ENCODE data around the gene CDRT4.

The CDRT4 gene

DNA sequence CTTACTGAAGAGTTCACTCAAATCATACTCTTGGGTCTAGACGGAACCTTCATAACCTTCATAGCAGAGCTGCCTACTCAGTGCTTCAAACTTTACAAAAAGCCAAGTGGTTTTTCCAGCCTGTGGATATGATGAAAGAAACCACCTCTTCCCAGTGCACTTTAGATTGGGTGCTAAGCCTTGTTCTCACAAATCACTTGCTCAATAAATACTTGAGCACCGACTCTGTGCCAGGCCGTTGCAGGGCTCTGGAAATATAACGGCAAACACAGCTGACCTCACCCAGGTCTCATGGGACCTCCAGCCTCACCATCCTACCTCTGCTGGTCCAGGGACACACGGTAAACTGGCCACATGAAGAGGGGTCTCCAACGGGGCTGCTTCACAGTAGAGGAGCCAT is 35.7 kb downstream of the CDRT4 start:
- no peak for DNase-seq (ENCODE audit: low read depth)

DNA sequence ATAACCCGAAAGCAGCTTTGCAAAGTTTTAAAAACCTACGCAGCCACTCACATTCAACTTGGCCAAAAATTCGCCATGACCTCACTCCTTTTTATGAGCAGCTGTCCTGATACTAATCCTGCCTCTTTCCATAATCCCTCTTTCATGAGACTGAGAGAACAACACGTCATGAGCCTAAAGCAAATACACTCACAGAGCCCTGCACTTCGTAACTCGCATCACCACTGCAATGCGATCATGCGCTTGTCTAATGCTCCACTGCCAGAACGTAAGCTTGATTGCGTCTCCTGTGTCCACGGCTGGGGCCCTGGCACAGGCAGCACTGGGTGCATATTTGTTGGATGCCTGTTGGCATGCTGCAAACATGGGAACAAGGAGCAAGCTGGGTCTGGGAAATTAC is 36.2 kb downstream of the CDRT4 start:
- no peak for DNase-seq (ENCODE audit: low read depth)

DNA sequence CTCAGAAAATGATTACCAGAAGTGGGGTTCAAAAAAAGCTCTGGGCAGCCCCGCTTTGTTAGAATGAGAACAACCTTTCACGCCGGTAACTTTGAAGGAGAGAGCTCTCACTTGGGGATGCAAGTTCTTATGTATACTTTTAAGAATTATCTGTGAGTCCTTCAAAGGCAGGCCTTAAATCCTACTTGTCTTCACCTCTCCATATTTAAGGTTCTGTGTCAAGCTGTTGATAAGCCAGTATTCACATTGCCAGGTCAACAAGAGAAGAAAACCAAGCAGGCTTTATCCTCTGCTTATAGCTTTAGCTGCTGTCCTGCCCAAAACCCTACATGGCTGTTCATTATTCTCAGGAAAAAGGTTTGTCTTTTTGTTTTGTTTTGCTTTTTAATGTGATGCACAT is 42.9 kb downstream of the CDRT4 start:
- DNase-seq (ENCODE audit: low read depth) = no peak

DNA sequence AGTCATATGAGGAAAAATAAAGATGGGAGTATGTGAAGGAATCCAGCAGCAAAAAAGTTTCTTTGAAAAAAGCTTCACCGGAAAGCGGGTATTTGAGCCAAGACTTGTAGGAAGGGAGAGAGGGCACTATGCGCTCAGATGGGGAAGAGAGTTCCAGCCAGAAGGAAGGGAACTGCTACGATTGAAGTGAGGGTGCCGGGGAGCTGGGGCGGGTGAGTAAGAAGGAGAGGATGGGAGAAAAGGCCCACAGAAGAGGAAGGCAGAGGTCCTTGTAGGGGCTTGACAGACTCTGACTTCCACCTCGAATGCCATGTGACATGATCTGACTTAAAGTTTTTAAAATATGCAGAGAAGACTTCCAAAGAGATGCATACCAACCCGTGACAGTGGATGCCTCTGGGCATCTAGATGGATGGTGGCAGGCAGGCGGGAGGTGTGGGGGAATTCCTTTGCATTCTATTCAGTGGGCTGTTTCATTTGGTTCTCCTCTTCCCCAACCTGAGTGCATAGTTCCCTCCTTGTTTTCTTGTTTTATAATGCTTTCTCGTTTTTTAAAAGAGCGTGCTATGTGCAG is 44.9 kb downstream of the CDRT4 start:
- DNase-seq (ENCODE audit: low read depth) = no peak

DNA sequence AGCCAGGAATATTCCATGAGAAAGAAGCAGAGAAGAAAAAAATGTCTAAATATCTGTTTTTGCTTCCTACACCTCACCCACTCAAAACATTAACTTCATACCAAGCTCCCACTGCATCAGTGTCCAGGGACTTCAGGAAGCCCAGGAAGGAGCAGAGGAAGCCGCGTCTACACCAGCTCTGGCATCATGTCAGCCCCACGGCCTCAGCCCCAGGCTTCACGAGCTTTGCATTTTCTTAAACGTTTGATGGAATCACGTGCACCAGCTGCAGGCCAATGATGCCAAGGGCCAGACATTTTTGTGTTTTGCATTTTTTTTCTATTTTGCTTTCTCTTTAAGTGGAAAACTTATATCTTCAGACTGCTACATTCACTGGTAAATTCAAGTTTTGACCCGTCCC is 48.6 kb downstream of the CDRT4 start:
- DNase-seq (ENCODE audit: low read depth) = no peak

DNA sequence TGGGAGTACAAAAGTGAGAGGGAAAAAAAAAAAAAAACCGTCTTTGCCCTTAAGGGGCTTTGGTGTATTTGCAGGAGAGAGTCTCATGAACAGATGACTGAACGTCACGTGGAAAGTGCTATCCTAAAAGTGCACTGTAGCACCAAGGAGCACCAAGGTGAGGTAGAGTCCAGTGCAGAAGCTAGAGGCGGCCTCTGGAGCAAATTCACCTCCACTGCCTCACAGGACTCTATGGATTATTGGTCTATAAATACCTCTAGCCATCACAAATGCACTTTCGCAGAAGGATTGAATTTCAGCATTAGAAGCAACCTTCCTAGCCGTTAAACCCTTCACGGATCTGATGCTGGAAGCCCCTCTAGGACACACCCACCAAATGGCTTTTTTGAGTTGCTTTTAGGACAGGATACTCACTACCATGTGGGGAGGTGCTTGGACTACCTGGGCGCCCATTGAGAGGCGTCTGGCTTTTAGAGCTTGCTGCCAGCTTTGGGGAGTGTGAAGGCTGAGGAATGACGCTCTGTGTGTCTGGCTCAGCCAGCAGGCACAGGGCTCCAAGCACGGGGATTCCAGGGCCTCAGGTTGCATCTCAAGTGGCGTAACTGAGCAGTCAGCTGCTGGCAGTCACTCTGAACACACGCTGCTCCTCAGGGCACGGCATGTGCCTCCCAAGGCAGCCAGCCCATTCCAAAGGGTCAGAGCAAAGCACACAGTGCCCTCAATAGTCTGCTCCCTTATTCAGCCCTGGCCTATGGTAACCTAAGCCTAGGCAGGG is 52.7 kb downstream of the CDRT4 start:
- DNase-seq (ENCODE audit: low read depth) = no peak

DNA sequence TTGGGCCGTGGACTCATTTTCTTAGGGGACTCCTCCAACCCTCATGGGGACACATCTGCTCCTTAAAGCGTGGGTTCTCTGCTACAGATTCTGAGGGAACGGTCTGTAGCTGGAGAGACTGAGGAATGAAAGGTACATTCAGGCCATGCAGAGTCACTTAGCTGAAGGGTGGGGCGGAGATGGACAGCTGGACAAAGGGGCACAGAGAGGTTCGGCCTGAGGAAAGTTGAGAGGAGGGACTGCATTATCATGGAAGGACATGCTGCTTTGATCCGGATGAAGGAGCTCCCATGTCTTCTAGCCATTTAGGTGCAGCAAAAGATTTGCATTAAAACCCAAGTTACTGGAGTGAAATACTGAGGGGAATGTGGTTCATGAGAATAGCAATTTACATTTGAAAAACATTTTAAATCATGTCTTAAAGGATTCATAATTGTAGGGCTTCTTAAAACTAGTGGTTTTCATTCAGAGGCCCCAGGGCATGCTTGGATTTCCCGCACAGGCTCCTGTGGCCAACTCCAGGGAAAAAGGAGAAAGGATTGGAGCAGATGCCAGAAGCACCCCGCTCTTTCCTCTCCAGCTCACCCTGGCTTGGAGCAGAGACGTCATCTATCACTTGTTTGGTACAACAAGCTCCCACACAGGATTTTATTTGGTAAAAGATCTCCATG is 54.2 kb downstream of the CDRT4 start:
- no peak for DNase-seq (ENCODE audit: low read depth)

DNA sequence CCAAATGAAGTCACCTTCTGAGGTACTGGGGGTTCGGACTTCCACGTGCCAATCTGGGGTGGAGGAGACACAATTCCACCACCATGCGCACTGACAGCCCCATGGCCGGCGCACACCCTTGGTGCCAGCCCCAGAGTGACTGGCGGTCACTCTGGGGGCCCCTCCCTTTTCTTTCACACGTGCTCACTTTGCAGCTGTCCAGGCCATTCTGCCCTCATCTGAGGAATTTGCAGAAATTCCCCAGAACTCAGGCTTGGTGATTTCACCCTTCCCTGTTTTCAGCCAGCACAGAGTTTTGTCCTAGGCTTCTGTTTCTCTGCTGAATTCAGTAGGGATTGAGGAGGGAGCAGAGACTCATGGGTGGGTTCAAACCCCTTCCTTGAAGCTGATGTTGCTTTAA is 54.8 kb downstream of the CDRT4 start:
- DNase-seq (ENCODE audit: low read depth) = no peak

DNA sequence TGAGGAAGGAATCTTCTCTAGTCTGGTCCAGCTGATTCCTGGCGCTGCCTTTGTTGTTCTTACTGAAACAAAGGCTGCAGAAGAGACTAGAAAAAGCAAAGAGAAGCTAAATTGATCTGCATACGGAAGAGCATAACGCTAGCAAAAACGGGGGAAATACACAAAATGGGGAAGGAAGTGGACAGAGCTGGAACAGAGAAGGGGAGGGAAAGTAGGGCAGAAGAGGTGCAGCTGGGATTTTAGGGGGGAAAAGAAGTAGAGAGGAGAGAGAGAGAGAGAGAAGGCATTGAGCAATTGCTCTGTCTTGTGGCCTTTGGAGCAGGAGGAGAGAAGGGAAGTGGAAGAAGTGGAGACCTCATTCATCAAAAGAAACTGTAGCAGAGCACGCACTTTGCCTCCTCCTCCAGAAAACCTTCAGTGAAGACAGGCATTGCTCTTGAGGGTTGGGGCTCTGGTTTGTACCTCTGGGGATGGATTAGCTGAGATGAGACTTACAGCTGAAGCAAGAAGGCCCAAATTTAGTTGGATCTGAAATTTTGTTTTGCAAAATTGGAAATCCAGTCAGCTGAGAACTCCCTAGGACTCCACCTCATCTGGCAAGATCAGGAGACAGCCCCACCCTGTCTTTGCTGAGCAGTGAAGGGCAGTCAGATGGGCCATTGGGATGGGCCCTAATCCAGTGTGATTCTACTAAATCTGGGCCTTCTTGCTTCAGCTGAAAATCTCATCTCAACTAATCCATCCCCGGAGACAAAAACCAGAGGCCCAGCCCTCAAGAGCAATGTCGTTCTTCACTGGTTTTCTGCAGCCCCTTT is 55.8 kb downstream of the CDRT4 start:
- no peak for DNase-seq (ENCODE audit: low read depth)

DNA sequence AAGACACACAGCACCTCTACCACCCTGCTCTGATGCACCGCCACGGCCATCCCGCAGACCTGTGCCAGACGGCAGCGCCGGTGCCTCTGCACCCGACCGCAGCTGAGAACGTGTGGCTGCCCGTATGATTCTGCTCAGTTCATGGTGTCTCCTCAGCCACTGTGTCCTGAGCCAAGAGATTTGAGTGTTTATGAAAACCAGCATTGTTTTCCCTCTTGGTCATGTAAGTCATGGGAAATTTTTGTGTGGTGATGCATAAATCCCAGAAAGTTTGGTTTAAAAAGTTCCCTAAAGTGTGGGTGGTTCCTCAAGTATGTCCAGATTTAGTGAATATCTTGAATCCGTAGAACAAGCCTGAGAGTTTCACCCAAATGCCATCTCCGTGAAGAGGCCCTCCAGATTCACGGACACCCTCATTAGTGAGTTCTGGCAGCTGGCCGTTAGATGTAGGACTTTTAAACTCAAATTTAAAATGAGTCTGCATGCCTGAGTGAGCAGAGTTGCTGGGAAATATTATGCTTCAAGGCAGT is 57.6 kb downstream of the CDRT4 start:
- peak; percentile 97 for DNase-seq (ENCODE audit: low read depth)

DNA sequence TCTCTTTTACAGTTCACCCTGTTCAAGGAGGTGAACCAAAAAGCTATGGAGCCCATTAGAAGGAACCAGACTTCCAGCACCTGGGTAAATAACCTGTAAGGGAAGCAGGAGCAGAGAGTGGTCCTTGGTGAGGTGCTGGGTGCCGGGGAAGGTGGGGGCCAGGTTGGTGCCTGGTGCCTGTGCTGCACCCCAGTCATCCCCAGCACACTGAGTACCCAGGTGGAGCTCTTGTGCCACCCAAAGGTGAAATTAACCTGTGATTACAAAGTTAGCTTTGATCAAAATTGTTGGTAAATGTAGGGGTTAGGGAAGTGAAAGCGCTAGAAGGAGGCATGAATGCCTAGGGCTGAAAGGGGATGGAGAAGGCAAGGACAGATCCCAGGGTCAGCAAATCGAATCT is 58.6 kb downstream of the CDRT4 start:
- no peak for DNase-seq (ENCODE audit: low read depth)

DNA sequence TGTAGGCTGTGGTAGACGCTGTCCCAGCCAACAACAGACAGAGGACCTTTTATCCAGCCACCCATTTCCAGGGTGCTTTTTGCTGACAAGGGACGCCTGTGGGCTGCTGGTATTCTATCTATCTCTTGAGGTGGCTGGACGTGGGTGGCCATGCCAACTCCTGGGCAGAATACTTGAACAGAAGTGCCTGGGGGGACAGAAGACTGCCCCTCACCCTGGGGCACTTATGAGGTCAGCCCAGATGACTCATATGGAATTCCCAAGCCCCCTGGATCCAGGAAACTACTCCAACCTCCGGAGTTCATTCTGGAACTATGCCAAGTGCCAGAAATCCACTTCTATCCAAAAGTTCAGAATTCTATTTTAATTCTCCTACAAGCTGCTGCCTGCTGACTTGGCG is 61.3 kb downstream of the CDRT4 start:
- peak; percentile 39 for DNase-seq (ENCODE audit: low read depth)

DNA sequence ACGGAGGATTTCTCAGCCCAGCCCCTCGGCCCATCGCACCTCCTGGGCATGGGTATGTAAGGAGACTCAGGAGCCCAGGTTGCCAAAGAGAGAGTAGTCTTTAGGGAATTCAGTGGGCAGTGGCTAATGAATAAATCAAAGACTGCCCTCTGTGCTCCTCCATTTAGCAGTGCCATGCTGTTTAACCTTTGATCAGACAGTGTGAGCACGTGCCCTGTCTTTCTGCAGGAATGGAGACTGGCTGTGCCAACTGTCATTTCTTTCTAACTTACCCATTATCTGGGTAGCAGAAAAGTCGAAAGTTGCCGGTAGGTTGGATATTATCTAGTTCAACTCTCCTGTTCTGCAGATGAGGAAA is 62.4 kb downstream of the CDRT4 start:
- no peak for DNase-seq (ENCODE audit: low read depth)

DNA sequence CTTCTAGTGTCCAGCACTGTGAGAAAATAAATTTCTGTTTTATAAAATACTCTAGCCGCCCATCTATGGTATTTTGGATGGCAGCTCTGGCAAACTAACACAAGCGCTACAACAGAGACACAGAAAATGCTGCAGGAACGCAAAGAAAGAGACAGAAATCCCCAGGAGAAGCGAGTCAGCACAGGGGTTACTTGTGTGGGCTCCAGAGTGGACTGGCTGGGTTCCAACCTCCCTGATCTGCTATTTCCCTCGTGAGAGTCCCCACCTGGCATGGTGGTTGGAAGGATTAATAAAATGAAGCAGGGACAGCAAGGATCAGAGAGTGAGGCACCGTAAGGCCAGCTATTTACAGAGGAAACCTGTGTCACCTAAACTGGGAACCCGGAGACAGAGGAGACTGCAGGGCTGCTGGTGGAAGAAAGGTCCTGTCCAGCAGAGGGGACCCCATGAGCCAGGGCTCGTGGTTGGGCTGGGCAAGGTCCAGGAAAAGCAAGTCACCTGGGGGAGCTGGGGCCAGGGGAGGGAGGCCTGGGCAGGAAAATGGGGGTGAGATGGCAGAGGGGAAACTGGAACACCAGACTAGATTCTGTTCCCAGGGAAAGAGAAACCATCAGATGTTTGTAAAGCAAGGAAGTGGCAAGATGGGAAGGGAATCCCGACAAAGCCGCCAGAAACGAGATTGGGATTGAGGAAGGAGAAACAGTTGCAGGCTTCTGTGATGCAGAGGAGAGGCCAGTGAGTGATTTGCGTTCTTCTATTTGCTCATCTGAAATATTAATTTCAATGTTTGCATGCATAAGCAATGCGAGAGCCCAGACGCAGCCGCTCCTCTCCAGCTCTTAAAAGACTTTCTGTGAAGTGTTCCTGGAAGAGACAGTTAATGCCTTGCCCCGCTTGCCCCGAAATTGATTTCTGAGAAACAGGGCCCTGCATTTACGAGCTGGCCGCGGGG is 63.0 kb downstream of the CDRT4 start:
- peak; percentile 23 for DNase-seq (ENCODE audit: low read depth)

DNA sequence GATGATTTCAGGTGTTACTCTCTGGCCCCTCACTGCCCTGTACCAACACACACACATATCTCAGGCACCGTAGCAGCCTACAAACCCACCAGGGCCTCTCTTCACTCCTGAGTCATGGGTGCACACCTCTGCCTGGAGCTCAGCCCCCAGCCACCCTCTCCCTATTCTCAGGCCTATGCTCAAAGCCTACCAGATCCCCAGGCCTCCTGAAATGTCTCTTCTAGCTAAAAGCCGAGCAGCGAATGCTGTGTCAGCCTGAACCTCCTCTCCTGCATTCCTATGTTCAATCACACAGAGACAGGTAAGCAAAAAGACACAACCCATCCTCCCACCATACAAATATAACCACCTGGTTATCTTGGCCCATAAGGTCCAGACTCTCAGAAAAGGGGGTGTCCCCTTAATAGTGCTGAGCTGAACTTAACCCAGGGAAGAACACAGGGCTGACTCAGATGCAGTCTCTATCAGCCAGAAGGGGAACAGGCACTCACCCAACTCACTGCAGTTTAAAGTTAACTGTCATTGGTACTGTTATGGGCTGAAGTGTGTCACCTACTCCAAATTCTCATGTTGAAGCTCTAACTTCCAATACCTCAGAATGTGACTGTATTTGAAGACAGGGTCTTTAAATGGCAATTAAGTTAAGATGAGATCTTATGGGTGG is 64.0 kb downstream of the CDRT4 start:
- no peak for DNase-seq (ENCODE audit: low read depth)

DNA sequence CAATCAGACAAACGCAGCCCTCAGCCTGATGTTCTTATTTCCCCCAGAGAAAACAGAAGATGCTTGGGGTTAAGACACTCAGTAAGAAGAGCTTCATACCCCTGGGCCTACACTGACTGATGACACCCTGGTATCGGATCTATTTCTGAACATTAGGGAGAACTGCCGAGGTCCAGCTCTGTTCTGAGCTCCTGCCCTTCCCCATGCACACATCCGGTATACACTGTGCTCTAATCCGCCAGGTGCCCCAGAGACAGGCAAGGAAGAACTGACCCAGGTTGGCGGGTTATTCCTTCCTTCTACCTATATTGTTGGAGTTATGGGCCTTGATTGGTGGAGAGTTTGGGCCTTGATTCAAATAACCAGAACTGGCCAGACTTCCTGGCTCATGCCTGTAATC is 68.0 kb downstream of the CDRT4 start:
- no peak for DNase-seq (ENCODE audit: low read depth)

DNA sequence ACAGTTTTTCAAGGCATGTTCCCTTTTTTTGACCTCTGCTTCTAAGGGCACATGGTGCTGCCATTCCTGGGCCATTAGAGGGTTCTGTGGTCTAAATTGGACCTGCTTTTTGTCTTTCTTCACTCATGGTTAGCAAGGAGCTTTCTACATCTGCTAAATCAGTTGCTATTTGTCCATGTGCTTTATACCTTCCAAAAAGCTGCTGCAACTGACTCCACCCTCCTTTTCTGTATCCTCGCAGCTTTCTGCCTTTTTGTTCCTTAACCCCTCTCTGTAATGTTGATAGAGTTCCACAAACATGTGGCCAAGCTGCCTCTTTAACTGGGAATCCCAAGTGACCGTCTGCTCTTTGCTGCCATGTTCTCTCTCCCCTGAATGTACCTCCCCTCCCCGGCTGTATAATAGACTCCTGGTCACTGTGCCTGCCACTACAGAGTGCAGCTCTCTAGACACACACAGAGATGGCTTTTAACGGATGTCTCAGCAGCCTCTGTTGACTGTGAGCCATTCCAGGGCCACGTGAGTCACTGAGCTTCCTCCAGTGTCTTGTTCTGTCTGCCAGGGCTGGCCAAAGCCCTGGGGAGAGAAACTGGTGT is 68.6 kb downstream of the CDRT4 start:
- peak; percentile 89 for DNase-seq (ENCODE audit: low read depth)

DNA sequence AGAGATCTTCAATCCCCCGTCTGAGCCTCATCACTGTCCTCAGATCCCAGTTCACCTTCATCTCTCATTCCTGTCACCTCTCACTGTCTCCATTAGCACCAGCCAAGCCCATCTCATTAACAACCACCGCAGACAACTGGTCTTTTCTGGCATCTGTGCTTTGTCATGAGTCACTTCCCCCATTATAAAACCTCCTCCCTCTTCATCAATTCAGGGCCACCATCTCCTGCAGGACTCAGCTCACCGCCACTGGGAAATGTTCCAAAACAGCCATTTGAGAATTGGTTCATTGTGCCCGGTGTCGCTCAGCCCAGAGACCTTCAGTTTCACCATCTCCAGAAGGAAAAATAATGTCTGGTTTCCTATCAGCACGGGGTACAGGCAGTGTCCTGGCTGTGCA is 69.1 kb downstream of the CDRT4 start:
- DNase-seq (ENCODE audit: low read depth) = peak; percentile 78

DNA sequence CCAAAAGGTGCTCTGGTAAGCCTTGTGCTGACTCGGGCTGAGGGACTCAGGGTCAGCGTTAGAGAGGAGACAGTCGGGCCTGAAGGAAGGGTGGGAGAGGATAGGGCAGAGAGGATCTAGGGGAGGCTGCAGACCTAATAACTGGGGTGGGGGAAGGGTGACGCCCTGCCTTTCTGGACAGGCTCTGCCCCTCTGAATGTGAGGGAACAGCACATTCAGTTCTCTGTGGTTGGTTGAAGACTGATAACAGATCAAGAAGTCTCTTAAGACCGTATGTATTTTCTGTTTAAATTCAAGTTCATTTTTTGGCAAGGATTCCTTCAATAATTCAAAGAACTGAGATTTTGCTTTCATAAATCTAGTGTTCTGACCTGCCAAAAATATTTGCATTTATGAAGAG is 69.8 kb downstream of the CDRT4 start:
- DNase-seq (ENCODE audit: low read depth) = no peak

DNA sequence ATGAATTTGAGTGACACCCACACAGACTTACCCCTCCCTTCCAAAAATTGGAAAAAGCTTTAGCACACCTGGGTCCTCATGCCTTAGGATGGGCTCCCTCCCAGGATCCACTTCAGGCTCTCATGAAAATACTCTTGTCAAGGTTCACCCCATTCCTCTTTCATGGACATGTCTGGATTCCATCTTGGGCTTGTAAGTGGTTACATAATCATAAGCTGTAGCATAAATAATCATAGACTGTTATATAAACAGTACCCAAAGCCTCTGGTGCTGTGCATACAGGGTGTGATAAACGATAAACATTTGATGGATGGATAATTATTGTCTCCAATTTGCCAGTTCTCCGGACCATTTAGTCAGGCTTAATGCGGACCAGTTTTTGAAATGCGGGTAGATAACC is 72.3 kb downstream of the CDRT4 start:
- no peak for DNase-seq (ENCODE audit: low read depth)

Measured in ELR (cell line).